ENCODE data around the gene VPS13C.

- no peak for TF ChIP-seq POLR2A (IDR thresholded peaks at IDR 0.05)
- TF ChIP-seq CTCF (IDR thresholded peaks at IDR 0.05 in 4 of 5, conservative IDR thresholded peaks at IDR 0.05 in 1 of 5) = no peak
Measured at GRCh38 chr15:61822511-61822910, 237.7 kb downstream of the VPS13C start.
